Activated CD8-positive, alpha-beta memory T cell treated with anti-CD3 and anti-CD28 coated beads for 1 hour (primary cell): ENCODE measurements around the gene PTGDS.

Experiments
- DNase-seq, 2 donors: peaks; one replicate each; pipeline ENCODE4 v3.0.0-alpha.2; 2020; ENCODE audit warnings: low read depth in 1 of 2; ENCODE audit errors: extremely low read depth in 1 of 2

Gene PTGDS

DNA sequence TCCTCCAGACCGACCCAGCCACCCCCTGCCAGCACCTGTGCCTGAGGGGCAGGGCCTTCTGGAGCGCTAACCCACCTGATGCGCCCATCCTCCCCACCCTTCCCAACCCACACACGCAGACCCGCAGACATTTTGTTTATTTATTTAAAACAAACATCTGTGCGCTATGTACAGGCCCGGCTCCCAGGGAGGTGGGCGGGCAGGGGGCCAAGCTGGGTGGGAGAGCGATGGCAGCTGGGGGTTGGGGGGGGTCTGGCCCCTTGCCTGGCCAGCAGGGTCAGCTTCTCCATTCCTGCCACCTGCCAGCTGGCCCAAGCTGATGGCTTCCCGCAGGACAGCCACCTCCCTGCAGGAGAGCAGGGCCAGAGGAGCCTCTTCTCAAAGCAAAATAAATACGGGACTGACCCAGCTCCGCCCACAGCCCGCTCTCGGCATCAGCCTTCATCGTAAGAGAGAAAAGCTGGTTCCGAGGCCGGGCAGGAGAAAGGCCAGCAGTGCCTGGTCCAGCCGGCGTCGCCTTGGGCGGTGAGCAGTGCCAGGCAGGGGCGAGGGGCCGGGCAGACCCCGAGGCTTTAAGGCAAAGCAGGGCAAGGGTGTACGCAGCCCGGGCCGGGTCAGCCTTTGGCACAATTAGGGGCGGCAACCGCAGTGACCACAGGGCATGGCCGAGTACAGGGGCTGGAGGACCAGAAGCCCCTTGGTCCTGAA lies 30.0 kb downstream of the PTGDS start:
- DNase-seq = no peak

DNA sequence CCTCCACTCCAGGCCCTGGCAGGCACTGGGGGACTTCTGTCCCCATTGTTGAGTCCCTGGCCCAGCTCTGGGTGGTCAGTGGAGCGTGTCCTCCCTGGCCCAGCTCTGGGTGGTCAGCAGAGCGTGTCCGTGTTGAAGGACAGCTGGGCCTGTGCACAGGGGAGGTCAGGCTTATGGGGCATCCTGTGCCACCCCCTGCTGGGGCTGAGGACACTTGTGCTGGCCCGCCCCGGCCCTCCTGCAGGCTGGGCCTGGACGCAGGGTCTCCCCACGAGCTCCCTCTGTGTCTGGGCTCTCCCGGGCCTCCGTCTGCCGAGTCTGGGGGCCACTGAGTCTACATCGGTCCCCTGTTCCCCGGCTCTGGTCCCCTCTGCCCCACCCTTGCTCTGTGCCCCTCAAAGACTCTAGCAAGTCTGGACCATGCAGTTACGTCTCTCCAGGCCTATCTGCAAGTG lies 30.5 kb downstream of the PTGDS start:
- DNase-seq = no peak

DNA sequence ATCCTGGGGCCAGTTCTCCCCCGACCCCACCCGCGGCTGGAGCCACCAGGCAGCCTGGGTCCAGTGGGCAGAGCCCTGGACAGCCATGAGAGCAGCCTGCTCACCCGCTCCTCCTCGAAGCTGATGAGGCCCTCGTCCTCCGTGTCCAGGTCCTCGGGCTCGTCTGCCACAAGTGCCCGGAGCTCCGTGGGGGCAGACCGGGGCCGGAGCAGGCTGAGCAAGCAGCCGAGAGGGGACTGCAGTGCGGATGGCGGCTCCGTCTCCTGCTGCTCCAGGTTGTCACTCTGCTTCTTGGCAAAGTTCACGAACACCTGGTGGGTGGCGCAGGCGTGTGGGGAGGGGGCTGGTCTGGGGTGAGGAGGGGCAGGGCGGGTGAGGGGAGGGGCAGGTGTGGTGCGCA lies 31.0 kb downstream of the PTGDS start:
- no peak for DNase-seq

DNA sequence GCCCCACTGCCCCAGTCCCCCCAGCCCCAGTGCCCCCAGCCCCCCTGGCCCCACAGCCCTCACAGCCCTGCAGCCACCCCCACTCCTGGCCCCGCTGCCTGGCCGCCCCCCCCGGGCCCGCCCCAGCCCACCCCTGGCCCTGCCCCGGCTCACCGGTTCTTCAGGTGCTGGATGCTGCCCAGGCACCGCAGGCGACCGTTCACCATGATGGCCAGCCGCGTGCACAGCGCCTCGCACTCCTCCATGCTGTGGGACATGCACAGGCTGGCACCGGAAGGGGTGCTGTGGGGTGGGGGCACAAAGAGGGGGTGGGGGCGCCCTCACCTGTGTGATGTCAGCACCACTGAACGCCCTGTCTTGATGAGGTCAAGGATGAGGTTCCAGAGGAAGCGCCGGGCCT lies 31.9 kb downstream of the PTGDS start:
- no peak for DNase-seq

DNA sequence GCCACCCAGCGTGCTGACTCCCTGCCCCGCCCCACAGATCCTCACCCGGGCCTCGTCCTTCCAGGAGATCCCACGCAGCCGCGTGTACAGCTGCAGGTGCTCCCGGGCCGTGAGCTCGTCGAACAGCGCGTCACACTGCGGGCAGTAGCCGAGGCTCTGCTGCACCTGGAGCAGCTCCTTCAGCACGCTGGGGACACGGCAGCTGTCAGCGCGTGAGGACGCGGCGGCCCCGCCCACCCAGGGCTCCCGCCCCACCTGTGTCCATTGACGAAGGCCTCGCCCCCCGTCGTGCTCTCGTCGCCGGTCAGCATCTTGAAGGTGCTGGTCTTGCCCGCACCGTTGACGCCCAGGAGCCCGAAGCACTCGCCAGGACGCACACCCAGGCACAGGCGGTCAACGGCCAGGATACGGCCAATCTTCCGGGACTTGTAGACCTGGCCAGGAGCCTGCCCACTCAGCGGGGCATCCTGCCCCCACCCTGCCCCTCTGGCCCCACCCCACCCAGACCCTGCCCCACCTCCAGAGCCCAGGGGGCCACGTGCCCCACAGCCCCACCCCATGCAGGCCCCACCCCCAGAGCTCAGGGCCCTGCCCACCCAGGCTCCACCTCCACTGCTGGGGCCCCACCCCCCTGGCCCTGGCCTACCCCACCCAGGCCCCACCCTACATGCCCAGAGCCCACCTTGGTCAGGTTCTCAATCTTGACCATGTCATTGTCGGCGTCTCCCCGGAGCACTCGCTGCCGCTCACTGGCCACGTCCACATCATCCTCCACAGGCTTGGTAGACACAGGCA lies 32.8 kb downstream of the PTGDS start:
- DNase-seq = no peak

DNA sequence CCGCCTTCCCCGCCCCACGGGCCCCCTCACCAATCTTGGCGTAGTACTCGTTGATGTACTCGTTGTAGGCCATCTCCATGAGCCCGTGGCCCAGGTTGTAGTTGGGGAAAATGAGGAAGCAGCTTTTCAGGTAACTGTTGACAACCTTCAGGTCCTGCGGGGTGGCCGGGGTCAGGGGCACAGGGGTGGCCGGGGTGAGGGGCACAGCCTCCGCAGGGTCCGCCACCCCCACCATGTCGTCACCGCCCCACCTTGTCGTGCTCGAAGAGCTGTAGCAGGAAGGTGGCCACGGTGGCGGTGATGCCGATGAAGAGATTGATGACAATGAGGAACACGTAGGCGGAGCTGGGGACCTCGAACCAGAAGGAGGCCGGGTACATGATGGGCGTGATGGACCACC lies 33.9 kb downstream of the PTGDS start:
- no peak for DNase-seq

DNA sequence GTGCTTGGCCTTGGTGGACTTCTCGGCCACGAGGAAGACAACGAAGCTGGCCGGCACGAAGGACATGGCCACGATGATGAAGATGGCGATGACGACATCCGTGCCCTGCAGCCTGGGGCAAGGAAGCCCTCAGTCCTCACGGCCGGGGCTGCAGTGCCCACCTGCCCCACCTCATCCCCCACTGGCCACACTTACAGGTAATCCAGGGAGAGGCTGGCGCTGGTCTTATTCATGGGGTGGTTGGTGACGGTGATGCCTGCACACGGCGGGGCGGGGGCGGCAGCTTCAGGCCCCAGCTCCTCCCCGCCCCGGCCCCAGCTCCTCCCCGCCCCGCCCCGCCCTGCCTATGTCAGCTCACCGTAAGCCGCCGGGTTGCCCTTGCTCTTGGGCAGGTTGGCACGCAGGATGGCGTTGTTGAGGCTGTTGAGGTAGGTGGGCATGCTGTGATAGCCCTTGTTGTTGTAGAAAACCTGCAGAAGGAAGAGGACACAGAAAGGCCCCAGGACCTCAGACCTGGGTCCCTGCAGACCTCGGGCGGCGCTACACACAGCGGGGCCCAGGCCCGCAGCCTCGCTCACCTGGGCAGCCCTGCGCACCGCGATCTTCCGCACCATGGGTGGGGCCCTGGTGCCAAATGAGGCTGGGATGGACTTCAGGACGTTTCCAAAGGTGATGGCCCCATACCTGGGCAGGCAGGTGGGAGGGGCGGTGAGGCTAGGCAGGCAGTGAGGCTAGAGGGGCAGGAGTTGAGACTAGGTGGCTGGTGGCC lies 34.8 kb downstream of the PTGDS start:
- no peak for DNase-seq

DNA sequence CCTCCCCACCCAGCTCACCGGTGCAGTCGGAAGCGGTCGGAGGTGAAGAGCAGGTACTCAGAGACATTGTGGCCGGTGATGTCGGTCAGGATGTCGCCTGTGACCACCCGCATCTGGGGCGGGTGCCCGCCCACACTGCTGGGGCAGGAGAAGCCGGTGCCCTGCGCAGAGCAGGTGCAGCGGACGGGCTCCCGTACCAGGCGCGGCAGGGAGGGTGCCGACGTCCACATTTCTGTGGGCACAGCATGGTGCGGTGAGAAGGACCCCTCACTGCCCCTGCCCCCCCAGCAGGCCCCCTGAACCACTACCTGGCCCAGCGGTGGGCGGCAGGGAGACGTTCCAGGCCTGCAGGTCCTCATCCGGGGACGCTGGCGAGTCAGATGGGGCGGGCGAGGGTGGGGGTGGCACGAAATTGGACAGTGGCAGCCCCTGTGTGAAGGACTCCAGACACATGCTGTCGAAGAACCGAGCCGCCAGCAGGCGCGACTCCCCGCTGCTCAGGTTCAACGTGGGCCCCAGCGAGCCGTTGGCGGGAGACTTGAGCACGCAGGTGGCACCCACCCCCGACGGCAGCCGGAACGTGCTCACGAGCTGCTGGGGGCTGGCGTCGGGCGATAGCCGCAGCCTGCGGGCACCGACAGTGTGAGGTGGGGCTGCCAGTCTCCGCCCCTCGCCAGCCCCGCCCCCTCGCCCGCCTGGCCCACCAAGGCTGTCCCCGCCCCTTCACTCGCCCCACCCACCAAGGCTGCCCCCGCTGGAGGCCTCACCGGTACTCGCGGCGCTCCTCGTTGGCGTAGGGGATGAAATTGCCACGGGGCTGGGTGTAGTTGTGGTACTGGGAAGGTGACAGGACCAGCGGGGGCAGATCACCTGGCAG lies 35.6 kb downstream of the PTGDS start:
- DNase-seq = no peak

DNA sequence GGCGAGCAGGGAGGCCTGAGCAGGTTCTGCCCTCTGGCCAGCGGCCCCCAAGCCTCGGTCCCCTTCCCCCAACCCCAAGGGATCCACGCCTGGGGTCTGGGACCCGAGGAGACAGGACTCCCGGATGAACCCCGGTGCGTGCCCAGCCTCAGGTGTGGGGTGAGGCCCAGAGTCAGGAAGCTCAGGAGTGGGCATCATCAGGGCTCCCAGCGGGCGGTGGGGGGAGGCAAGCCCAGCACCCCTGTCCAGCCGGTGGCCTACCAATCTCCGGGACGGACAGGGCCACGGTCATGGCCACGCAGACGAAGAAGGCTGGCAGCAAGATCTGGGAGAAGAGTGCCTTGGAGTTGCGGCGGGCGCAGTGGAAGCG lies 36.3 kb downstream of the PTGDS start:
- DNase-seq = no peak

DNA sequence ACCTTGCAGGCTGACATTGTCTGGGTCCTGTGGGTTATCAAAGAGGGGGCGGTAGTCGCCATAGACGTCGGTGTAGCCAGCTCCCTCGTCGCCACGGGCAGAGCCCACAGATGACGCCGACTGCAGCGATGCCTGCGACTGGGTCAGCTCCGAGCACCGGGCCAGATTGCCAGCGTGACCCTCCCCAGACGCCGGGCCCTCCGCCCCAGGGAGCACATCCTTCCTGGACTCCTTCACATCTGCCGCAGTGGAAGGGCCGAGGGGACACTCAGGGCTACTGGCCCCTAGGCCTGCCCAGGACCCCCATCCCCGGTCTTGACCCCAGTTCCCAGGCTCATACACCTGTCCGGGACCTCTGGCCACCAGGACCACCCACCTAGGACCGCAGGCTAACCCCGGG lies 36.9 kb downstream of the PTGDS start:
- DNase-seq = no peak

DNA sequence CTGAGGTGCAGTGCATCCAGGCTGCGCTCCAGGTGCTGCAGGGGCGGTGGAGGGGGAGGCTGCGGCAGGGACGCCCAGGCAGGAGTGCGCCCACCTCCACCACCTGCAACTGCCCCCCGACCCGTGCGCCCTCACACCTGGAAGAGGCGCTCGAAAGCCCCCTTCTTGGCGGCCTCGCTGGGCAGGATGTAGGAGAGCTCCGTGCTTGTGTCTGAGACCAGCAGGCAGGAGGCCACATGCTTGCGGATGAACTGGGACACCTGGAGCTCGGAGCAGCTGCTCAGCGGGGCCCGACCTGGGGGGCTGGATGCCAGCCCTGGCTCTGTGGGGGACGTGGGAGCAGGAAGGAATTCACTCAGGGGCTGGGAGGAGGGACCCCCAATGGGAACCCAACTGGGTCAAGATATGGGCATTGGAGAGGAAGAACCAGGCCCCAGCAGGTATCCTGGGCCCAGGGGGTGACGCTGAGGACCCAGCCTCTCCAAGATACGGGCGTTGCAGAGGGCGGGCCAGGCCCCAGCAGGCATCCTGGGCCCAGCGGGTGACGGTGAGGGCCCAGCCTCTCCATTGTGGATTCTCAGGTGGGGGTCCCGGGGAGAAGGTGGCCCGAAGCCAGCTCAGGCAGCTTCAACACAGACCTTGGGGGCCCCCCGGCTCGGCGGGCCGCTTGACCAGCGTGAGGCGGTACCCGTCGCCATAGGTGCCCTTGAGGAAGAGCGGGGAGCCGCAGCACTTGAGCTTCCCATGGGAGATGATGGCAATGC lies 37.7 kb downstream of the PTGDS start:
- DNase-seq = no peak

DNA sequence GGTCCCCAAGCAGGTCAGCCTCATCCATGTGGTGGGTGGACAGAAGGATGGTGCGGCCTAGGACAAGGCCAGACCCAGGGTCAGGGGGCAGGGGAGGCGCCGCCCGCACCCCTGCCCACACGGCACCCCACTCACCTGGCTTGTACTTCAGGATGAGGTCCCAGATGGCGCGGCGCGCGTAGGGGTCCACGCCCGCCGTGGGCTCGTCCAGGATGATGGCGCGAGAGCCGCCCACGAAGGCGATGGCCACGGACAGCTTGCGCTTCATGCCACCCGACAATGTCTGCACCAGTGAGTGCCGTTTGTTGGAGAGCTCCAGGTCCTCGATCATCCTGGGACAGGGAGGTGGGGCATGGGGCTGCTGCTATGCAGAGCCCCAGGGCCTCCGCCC lies 38.2 kb downstream of the PTGDS start:
- no peak for DNase-seq

DNA sequence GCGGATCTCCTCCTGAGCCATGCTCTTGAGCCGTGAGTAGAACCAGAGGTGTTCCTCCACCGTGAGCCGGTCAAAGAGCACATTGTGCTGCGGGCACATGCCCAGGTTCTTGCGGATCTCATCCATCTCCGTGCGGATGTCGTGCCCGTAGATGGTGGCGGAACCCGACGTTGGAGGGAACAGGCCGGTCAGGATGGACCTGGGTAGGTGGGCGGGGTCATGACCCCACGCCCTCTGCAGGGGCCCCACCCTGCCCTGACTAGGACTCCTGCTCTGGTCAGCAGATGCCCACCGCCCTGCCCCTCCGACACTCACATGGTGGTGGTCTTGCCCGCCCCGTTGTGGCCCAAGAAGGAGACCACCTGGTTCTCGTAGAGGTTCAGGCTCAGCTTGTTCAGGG lies 38.7 kb downstream of the PTGDS start:
- DNase-seq = no peak

DNA sequence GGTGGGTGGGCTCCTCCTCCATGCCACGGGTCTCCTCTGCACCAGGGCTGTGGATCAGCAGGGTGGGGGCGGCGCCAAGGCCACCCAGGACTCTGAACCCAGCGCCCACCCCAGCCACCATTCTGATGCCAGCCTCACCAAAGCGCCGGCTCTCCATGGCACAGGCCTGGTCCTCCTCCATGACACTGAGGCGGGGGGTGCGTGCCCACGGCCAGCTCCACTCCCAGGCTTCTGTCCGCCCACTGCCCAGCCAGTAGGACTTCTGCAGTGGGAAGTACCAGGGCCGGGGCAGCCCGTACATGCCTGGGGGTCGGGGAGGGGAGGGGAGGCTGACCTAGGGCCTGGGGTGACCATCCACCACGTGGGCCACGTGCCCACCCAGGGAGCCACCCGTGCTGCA lies 39.1 kb downstream of the PTGDS start:
- no peak for DNase-seq

DNA sequence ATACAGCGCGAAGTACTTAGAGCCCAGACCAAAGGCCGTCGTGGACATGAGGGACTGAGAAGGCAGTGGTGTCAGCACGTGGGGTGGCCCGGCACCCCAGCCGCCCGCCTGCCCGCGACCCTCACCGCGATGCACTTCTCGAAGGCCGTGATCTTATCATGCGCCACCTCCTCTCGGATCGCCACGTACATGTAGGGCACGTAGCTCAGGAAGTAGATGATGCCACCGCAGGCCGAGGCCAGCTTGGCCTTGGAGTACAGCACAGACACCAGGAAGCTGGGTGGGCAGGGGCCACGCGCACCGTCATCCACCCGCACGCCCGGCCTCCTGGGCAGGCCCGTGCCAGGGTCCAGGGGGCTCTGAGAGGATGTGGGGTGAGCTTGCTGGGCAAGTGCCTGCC lies 39.8 kb downstream of the PTGDS start:
- DNase-seq = no peak

DNA sequence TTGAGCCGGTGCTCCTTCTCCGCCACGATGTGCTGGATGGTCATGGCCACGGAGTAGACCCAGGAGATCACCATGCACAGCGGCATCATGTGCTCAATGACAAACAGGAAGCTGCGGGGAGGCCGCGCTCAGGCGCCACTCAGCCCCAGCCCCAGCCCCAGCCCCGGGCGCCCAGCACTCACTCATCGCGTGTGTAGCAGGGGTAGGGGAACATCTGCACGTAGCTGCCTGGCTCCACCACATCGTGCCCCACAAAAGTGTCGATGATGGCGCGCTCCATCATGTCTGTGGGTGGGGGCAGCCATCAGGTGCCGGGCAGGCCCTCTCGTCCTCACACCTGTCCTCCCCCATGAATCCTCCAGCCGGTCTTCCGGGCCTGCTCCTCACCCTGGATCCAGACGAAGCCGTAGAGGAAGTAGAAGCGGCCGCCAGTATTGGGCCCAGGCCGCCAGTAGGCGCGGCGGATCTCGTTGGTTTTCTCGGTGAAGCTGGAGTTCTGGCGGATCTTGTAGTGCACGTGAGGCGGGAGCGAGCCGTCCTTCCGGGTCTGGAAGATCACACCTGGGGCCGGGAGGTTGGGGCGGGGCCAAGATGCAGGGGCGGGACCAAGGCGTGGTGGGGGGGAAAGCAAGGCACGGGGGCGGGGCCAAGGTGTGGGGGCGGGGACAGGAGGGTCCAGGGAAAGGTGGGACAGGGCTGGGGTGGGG lies 40.6 kb downstream of the PTGDS start:
- DNase-seq = no peak

DNA sequence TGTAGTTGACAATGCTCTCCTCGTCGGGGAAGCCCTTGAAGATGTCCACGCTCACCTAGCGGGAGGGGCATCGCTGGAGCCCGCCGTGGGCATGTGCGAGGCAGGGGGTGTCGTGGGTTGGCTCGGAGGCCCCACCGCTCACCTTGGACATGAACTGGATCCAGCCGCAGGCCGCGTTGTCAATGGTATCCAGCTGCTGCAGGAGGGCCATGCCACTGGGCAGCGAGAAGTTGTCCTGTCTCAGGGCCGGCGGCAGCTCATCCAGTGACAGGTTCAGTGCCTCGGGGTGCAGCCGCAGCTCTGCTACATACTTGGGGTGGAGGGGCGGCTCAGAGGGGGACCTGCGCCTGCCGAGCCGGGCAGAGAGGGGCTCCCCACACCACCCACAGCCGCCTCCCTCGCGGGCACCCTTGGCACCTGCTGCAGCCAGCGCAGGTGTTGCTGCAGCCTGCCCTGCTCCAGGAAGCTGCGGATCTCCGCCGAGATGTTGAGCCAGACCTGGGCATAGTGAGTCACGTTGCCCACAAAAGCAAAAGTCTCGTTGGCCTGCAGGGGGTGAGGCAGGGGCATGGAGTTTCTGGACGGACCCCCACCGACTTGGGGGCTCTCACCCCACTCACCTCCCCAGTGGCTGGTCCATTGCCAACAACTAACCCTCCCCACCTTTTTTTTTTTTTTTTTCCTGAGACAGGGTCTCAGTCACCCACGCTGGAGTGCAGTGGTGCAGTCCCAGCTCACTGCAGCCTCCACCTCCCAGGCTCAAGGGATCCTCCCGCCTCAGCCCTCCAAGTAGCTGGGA lies 41.7 kb downstream of the PTGDS start:
- no peak for DNase-seq

DNA sequence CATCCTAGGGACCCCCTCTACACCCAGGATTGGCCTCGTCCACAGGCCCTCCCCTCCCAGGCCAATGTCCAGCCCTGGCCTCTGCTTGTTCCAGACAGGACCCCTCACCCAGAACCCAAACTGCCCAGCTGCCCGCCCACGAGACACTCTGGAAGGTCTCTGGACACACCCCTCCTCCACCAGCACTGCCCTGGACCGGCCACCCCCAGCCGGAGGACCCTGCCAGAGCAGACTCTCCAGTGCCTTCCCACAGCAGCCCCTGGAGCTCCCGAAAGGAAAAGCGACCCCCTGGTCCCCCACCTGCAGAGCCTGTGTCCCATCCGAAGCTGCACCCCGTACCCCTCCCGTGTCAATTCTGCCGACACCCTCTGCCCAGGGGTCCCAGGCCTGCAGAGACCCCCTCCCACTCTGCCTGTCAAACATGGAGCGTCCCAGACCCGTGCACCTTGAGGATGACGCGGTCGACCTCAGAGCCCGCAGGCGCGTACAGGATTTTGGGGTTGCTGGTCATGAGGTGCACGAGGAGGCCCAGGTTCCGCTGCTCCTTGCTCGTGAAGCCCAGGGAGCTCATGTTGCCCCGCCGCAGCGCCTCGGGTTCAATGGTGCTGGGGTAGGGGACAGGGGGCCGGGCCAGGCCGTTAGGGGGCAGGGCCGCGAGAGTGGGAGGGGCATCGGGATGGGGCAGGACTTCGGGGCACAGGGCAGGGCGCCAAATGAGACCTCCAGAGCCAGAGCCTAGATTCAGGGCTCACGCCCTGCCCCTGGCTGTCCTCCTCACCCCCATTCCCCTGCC lies 42.8 kb downstream of the PTGDS start:
- no peak for DNase-seq
